ENCODE data around the gene PKM.

The PKM gene

DNA sequence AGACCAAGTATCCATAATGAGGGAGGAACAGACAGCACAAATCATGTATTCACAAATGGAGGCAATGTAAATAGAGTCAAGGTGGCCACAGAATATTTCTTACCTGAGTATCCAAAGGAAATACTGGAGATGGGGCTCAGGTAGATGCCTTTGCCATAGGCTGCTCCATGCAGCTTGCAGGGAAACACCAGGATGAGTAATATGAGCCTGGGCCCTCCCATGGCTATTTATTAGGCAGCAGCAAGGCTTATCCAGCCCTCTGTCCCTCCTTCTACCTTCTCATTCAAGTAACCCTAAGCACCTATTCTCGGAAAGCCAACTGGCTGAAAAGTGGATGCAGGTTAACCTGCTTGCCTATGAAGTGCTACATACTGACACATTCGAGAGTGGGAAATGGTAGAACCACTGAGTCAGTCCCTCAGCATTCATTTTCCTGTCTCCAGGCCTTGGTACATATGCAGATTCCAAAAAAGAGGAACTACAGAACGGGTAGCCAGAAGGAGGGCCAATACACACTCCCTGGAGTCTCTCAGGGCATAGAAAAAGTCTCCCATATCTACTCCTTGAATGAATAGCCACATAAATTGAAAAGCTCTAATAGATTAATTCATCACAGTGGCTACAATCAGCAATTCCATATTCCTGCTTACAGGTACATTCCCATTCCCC, 18.3 kb upstream of the PKM start:
- no peaks in the 10 kb centered on the region for H3K9me3 Mint-ChIP-seq
- H3K4me1 Mint-ChIP-seq: peaks cover 10% of the 10 kb centered on the region
- no peaks in the 10 kb centered on the region for H3K27me3 Mint-ChIP-seq
- H3K27ac Mint-ChIP-seq (ENCODE audit: low read depth): no peak overlapping the region
- peaks cover 44% of the 10 kb centered on the region for H3K36me3 Mint-ChIP-seq (ENCODE audit: insufficient read depth)
- no peak for DNase-seq (ENCODE audit: low spot score in 2 of 2)
- no peak for ATAC-seq (replicated peaks; ENCODE audit: extremely low read depth, poor library complexity, severe bottlenecking)
- no peak overlapping the region for H3K4me3 Mint-ChIP-seq

DNA sequence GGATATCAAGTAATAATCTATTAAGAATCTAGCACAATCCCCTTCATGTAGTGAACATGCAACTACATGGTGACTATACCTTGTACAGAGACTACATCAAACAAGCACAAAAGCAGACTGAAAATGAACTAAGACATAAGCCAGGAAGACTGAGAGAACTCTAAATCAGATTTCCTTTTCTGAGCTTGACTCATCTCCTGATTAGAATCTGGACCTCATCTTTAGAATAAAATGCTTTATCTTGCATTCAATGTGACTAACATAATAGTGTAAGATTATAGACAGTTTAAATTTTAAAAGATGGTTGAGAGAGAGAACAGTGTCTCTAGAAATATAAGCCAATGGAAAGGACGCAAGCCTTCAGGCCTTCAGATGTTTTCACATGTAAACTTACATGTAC, 17.5 kb upstream of the PKM start:
- Mint-ChIP-seq H3K4me1 (peaks cover 10% of the 10 kb centered on the region), H3K36me3 (ENCODE audit: insufficient read depth) (peaks cover 42% of the 10 kb centered on the region), H3K27me3 (no peaks in the 10 kb centered on the region), H3K9me3 (no peaks in the 10 kb centered on the region), H3K4me3 (no peak overlapping the region), H3K27ac (ENCODE audit: low read depth) (peak overlapping the region; percentile 41)
- ATAC-seq (replicated peaks; ENCODE audit: extremely low read depth, poor library complexity, severe bottlenecking) (no peak), DNase-seq (ENCODE audit: low spot score in 2 of 2) (no peak)

DNA sequence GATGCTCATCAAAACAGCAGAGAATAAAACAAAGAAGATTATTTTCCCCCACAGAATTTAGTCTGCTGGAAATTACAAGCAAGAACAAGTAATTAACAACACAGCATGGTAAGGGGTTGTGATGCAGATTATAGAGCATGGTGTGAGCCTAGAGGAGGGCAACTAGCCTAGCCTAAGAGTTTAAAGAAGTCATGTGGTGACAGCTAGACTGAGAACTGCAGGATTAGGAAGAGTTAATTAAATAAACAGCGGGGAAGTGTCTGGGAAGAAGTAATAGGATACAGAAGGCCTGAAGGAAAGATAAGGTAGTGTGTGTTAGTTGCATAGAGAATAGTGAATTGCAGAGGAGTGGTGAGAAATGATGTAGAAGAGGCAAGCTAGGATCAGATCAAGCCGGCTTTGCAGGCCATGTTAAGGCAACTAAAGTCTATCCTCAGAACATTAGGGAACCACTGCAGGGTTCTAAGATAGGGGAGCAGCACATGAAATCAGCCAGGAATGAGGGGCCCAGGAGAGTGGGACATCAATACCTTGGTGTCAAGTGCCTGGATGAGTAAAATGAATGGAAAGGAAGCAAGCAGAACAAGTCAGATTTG, 11.9 kb upstream of the PKM start:
- Mint-ChIP-seq H3K27me3 (no peaks in the 10 kb centered on the region), H3K9me3 (no peaks in the 10 kb centered on the region), H3K4me3 (no peak overlapping the region), H3K36me3 (ENCODE audit: insufficient read depth) (peaks cover 25% of the 10 kb centered on the region), H3K4me1 (no peaks in the 10 kb centered on the region), H3K27ac (ENCODE audit: low read depth) (no peak overlapping the region)
- ATAC-seq (replicated peaks; ENCODE audit: extremely low read depth, poor library complexity, severe bottlenecking) (no peak), DNase-seq (ENCODE audit: low spot score in 2 of 2) (no peak)

DNA sequence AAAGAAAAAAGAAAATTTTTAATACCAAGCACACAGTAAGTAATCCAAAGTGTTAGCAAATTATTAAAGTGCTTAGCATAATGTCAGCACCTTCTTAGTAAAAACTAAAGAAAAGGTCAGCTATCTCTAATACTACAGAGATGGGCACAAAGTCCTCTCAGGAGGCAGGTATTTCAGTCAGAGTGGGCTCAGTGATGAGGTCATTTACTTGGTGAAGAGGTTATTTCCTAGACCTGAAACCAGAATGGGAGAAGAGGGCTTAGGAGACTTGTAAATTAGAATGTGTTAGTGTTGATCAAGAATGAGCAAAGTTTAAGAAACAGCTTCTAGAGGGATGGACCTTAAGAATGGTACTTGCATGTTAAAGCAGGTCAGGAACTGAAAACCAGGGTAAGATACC, 8.7 kb upstream of the PKM start:
- Mint-ChIP-seq H3K27me3 (no peaks in the 10 kb centered on the region), H3K4me3 (no peak overlapping the region), H3K36me3 (ENCODE audit: insufficient read depth) (peaks cover 21% of the 10 kb centered on the region), H3K27ac (ENCODE audit: low read depth) (no peak overlapping the region), H3K9me3 (no peaks in the 10 kb centered on the region), H3K4me1 (peaks cover 10% of the 10 kb centered on the region)
- DNase-seq (ENCODE audit: low spot score in 2 of 2) (no peak), ATAC-seq (replicated peaks; ENCODE audit: extremely low read depth, poor library complexity, severe bottlenecking) (no peak)

DNA sequence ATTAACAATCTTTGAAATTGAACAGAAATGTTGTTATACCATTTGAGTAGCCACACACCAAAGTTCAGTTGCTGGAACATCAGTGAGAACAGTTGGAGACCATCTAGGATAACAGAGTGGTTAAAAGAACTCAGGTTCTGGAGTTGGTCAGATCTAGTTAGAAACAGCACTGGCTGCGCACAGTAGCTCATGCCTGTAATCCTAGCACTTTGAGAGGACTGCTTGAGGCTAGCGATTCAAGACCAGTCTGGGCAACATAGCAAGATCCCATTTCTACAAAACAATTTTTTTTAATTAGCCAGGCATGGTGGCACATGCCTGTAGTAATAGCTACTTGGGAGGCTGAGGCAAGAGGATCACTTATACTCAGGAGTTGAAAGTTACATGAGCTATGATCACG, 7.6 kb upstream of the PKM start:
- Mint-ChIP-seq H3K4me1 (peaks cover 10% of the 10 kb centered on the region), H3K36me3 (ENCODE audit: insufficient read depth) (peaks cover 17% of the 10 kb centered on the region), H3K27ac (ENCODE audit: low read depth) (no peak overlapping the region), H3K27me3 (no peaks in the 10 kb centered on the region), H3K9me3 (no peaks in the 10 kb centered on the region), H3K4me3 (no peak overlapping the region)
- DNase-seq (ENCODE audit: low spot score in 2 of 2): no peak
- no peak for ATAC-seq (replicated peaks; ENCODE audit: extremely low read depth, poor library complexity, severe bottlenecking)

DNA sequence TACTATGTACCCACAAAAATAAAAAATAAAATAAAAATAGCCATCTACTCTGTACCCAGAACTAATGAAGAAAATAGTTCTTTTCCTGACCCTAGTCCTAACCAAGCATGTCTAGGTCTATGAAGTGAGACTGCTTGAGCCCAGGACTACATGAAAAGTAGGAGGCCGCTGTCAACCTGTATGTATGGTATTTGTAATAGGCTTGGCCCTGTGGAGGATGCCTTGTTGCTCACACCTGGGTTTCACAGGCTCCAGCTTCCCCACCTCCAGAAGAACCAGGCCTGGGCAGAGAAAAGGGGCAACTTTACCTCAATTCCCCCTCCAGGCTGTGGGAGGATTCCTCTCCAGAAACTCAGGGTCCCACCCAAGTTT, 6.8 kb upstream of the PKM start:
- Mint-ChIP-seq H3K4me1 (peaks cover 10% of the 10 kb centered on the region), H3K36me3 (ENCODE audit: insufficient read depth) (peaks cover 15% of the 10 kb centered on the region), H3K27ac (ENCODE audit: low read depth) (peak overlapping the region; percentile 86), H3K9me3 (no peaks in the 10 kb centered on the region), H3K4me3 (no peak overlapping the region), H3K27me3 (no peaks in the 10 kb centered on the region)
- no peak for ATAC-seq (replicated peaks; ENCODE audit: extremely low read depth, poor library complexity, severe bottlenecking)
- DNase-seq (ENCODE audit: low spot score in 2 of 2): no peak

DNA sequence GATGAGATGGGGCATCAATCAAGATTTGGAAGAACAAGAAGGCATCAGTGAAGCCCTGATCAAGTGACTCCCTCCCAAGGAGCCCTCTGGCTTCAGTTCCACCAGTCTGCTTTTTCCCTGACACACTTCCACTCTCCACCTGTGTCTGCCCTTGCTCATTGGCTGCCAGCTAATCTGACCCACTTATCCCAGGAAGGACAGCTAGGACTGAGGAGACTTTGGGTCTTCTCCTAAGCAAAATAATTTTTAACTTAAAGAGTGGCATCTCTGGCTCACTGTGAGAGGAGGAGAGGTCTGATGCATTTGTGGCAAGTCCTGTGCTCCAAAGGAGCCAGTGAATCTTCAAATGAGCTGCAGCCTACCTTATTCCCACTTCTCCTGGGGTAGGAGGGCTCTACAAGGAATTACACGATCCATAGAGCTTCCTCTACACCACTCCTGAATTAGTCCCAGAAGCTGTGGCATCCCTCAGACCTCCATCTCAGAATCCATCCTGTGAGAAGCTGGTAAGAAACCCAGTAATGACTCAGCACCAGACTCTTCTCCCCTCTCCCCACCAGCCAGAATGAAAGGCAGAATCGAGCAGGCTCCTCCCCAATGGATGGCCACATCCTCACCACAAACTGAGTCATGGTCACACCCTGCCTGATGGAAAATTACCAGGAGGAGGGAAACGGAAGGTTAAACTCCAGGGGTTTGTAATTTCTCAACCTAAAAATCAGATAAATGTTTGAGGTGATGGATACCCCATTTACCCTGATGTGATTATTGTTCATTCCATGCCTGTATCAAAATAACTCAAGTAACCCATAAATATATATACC, 6.3 kb upstream of the PKM start:
- Mint-ChIP-seq H3K4me1 (peaks cover 16% of the 10 kb centered on the region), H3K27ac (ENCODE audit: low read depth) (peak overlapping the region; percentile 86), H3K27me3 (no peaks in the 10 kb centered on the region), H3K36me3 (ENCODE audit: insufficient read depth) (peaks cover 14% of the 10 kb centered on the region), H3K4me3 (no peak overlapping the region), H3K9me3 (no peaks in the 10 kb centered on the region)
- ATAC-seq (replicated peaks; ENCODE audit: extremely low read depth, poor library complexity, severe bottlenecking): peak; percentile 40
- DNase-seq (ENCODE audit: low spot score in 2 of 2): no peak

DNA sequence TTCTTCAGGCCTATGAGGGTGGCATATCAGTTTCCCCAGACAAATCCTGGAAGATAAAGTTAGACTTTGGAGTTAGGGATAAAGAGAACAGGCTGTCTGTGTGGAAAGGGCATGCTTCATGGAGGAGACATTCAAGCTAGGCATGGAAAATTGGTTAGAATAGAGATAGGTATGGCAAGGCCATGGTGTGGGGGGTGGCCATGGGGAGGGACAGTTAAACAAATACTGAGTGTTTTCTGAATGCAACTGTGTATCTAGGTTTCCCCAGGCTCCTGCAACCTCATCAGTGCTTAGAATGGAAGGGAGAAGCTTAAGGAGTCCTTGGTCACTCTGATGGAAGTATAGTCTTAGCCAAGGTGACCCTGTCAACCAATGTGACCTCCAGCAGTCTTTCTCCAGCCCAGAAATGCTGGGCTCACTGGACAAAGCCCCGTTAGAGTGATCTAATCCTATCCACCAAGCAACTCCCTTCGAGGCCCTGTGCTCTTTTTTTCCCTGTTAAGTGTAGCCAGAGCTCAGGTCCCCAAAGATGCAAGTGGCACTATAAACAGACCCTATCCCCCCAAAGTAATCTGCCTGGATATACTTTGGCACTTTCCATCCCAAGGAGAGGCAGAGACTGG, 5.5 kb upstream of the PKM start:
- H3K4me1 Mint-ChIP-seq: peaks cover 23% of the 10 kb centered on the region
- H3K4me3 Mint-ChIP-seq: no peak overlapping the region
- no peaks in the 10 kb centered on the region for H3K9me3 Mint-ChIP-seq
- no peaks in the 10 kb centered on the region for H3K27me3 Mint-ChIP-seq
- peaks cover 13% of the 10 kb centered on the region for H3K36me3 Mint-ChIP-seq (ENCODE audit: insufficient read depth)
- ATAC-seq (replicated peaks; ENCODE audit: extremely low read depth, poor library complexity, severe bottlenecking) (no peak), DNase-seq (ENCODE audit: low spot score in 2 of 2) (no peak)
- peak overlapping the region; percentile 86 for H3K27ac Mint-ChIP-seq (ENCODE audit: low read depth)

DNA sequence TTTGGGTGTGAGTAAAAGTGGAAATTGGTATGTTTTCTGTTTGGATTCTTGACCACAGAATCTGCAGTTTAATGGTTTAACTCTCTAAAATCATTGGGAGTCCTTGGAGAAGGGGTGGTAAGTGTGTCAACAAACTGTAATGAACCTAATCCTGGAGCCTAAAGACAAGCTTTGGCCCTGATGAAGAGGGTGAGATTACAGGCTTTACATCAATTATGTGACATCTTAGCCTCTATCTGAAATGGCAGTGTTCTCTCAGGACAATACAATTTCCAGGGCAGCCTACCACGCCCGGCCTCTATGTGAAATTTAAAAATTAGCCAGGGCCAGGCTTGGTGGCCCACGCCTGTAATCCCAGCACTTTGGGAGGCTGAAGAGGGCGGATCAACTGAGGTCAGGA, 4.3 kb upstream of the PKM start:
- Mint-ChIP-seq H3K27ac (ENCODE audit: low read depth) (no peak overlapping the region), H3K4me1 (peaks cover 30% of the 10 kb centered on the region), H3K9me3 (no peaks in the 10 kb centered on the region), H3K27me3 (no peaks in the 10 kb centered on the region), H3K36me3 (ENCODE audit: insufficient read depth) (peaks cover 8% of the 10 kb centered on the region), H3K4me3 (no peak overlapping the region)
- ATAC-seq (replicated peaks; ENCODE audit: extremely low read depth, poor library complexity, severe bottlenecking) (no peak), DNase-seq (ENCODE audit: low spot score in 2 of 2) (no peak)

DNA sequence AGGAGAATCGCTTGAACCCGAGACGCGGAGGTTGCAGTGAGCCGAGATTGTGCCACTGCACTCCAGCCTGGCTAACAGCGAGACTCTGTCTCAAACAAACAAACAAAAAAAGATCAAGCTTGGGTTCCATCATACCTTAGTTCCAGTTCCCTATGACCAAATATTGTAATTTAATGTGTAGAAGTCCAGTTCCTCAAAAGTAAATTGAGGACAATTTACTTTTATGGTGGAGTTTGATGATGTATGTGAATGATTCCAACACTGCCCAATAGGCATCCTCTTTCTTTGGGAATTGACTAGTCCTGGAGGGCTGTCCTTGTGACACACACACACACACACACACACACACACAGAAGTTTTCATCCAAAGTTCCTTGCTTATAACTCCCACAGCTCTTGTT, 2.8 kb upstream of the PKM start:
- no peaks in the 10 kb centered on the region for H3K9me3 Mint-ChIP-seq
- no peak overlapping the region for H3K4me3 Mint-ChIP-seq
- peaks cover 17% of the 10 kb centered on the region for H3K36me3 Mint-ChIP-seq (ENCODE audit: insufficient read depth)
- peaks cover 40% of the 10 kb centered on the region for H3K4me1 Mint-ChIP-seq
- DNase-seq (ENCODE audit: low spot score in 2 of 2) (no peak), ATAC-seq (replicated peaks; ENCODE audit: extremely low read depth, poor library complexity, severe bottlenecking) (no peak)
- H3K27me3 Mint-ChIP-seq: no peaks in the 10 kb centered on the region
- no peak overlapping the region for H3K27ac Mint-ChIP-seq (ENCODE audit: low read depth)

DNA sequence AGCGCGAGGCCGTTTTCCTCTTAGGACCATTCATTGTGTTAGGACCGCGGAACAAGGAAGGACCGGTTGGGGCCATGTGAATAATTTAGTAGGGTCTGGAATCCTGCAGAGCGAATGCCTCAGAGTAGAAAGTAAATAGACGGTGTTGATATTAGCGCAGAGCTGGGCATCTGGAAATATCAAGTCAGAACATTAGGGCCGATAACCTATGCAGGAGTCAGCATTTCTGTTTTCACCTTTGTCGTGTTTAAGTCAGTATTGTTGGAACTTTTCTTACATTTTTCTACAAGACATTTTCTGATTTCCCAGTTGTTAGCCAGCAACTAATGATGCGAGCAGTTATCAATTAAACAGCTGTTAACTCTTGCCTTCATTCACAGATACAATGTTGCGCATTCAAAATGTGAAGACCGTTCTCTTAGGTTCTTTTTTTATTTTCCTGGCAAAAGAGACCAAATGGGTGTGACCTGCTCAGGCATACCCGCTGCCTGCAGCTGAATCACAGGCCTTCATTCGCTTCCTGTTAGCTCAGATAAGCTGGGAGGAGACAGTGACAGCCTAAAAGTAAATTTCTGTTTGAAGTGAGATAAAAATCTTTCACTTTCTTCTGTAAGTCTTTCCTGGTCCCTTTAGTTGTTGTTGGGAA, 966 bp upstream of the PKM start:
- peak overlapping the region; percentile 81 for H3K27ac Mint-ChIP-seq (ENCODE audit: low read depth)
- H3K9me3 Mint-ChIP-seq: no peaks in the 10 kb centered on the region
- DNase-seq (ENCODE audit: low spot score in 2 of 2) (peak in 1 of 2 donors; percentile 33), ATAC-seq (replicated peaks; ENCODE audit: extremely low read depth, poor library complexity, severe bottlenecking) (peak; percentile 35)
- H3K4me3 Mint-ChIP-seq: peak overlapping the region; percentile 93
- peaks cover 51% of the 10 kb centered on the region for H3K4me1 Mint-ChIP-seq
- peaks cover 30% of the 10 kb centered on the region for H3K36me3 Mint-ChIP-seq (ENCODE audit: insufficient read depth)
- H3K27me3 Mint-ChIP-seq: no peaks in the 10 kb centered on the region

DNA sequence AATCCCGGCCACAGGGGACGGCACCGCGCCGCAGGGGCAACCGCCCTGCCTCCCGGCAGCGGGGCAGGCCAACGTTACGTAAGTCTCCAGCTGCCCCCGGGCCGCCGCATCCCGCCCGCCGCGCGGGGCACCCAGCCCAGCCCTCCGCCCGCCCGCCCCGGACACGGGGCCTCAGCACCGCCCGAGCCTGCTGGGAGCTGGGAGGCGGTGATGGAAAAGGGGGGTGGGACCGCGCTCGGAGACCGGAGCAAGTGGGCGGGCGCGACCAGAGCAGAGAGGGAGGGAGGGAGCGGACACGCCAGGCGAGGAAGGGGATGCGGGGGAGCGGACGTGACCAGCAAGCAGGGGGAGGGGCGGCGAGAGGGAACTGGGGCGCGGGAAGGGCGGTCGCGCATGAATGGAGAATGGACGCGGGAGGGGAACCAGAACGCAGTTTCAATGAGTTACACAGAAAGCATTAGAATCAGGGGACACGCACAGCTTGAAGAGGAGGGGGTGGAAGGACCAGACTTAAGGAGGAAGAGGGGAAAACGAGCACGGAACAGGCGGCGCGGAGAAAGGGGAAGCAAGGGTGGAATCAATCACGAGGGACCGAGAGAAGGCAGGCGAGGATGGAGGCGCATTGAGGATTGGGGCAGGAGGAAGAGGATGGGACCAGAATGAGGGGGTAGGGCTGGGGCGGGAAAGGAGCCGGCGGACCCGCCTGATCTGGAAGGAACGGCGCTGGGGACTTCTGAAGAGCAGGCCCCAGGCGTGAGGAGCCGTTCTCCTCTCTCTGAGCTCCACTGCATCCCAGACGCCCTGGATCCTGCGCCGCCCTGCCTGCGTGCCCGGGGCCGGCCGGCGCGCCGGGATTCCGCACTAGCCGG, 559 bp downstream of the PKM start:
- H3K4me1 Mint-ChIP-seq: peaks cover 60% of the 10 kb centered on the region
- no peaks in the 10 kb centered on the region for H3K9me3 Mint-ChIP-seq
- ATAC-seq (replicated peaks; ENCODE audit: extremely low read depth, poor library complexity, severe bottlenecking): no peak
- peak overlapping the region; percentile 93 for H3K4me3 Mint-ChIP-seq
- DNase-seq (ENCODE audit: low spot score in 2 of 2): no peak
- H3K27ac Mint-ChIP-seq (ENCODE audit: low read depth): peak overlapping the region; percentile 90
- no peaks in the 10 kb centered on the region for H3K27me3 Mint-ChIP-seq
- peaks cover 37% of the 10 kb centered on the region for H3K36me3 Mint-ChIP-seq (ENCODE audit: insufficient read depth)

All from central memory CD8-positive, alpha-beta T cell (primary cell).